Pancreas (tissue), 10 donors: ENCODE measurements around the gene CEBPB. TPM values are rescaled to one million over a fixed set of nuclear protein-coding genes. Genes with fewer than 3 reads are reported as not detected.

Experiments
- ATAC-seq, 4 donors: fragments of 200-7000 bp; cut with Tn5 transposase; one replicate each; pipeline versions ENCODE4 v1.8.0 to v1.9.1; 2020; ENCODE audit warnings: mild to moderate bottlenecking in 4 of 4, moderate library complexity in 4 of 4
- DNase-seq, 6 donors: peaks; one replicate each; pipeline ENCODE4 v3.0.0-alpha.2; 2020
- FAIRE-seq: peaks from 2 replicates; lab custom pipeline; 2012; peaks lifted over from hg19 to GRCh38; lab: Jason Lieb, UNC
- H3K27ac ChIP-seq, 4 donors: fragments of 200-600 bp; sonication (generic); 1 replicate in 3 of 4; 2 replicates in 1 of 4; pipeline versions ENCODE4 v1.5.0 to v1.8.0; 2020
- H3K27me3 ChIP-seq, 4 donors: fragments of 200-600 bp; one replicate each; pipeline ENCODE4 v1.8.0; 2021
- H3K36me3 ChIP-seq, 3 donors: fragments of 200-600 bp; sonication (generic) in 1 of 3; one replicate each; pipeline versions ENCODE4 v1.5.0 to v1.8.0; 2020 to 2021
- H3K4me1 ChIP-seq, 3 donors: fragments of 200-600 bp; one replicate each; pipeline ENCODE4 v1.8.0; 2021
- H3K4me3 ChIP-seq, 4 donors: fragments of 200-600 bp; sonication (generic) in 2 of 4; one replicate each; pipeline versions ENCODE4 v1.5.0 to v1.8.0; 2020 to 2021
- H3K9me3 ChIP-seq, 4 donors: fragments of 200-600 bp; one replicate each; pipeline ENCODE4 v1.8.0; 2021
- WGBS, 2 donors: extraction: QIAGEN DNeasy Blood & Tissue Kit; methylation state at CpG; one replicate each; pipeline ENCODE4 v1.1.7; 2013; 5-methylcytosine and 5-hydroxymethylcytosine counted together
- intact Hi-C, 3 donors: fragments of 100-400 bp; cut with DNase I; formaldehyde crosslinking; loops; one replicate each; pipeline versions ENCODE4 v1.11.1 to v1.14.2; 2022
- polyA plus RNA-seq, 2 donors: library from polyadenylated mRNA; stranded (reverse); fragments of 200-250 nt; gene quantifications; one replicate each; pipeline ENCODE4 v1.2.3, GENCODE V29; 2013
- total RNA-seq, 6 donors: library from RNA; stranded (reverse); fragmentation: NEBNext Ultra II Directional in 4 of 6; extraction: Animal tissue kit (Norgen Biotek cat#: 25700) in 4 of 6; gene quantifications; one replicate each; pipeline versions ENCODE4 v1.2.1 to v1.2.4, GENCODE V29; 2021 to 2023
- TF ChIP-seq, protein P1 (sequence below), 4 donors: fragments of 200-600 bp; sonication (generic) in 3 of 4; IDR thresholded peaks; one replicate each; pipeline versions ENCODE4 v1.5.0 to v1.8.0; 2021; ENCODE audit warnings: antibody characterized with exemption in 4 of 4
- donor health status: healthy with polysubstance abuse.
- donor health status: DM: no; HTN: no; CAD: no; lungs with moderate emphysema.
- donor health status: DM: no; HTN: no; CAD: no.
- donor health status: control.
- donor health status: control.
- donor health status: Bipolar disorder and iron deficiency.
- donor health status: DM: yes; HTN: yes; CAD: no.
- donor health status: DM: no; HTN: no; CAD: no.
- donor health status: DM: no; HTN: no; CAD: no.
- donor health status: DM: yes; HTN: yes; CAD: no.

Gene CEBPB
- total and polyA plus RNA-seq, 8 donors, result 10.9 to 83.4 (median 31.2) TPM

DNA sequence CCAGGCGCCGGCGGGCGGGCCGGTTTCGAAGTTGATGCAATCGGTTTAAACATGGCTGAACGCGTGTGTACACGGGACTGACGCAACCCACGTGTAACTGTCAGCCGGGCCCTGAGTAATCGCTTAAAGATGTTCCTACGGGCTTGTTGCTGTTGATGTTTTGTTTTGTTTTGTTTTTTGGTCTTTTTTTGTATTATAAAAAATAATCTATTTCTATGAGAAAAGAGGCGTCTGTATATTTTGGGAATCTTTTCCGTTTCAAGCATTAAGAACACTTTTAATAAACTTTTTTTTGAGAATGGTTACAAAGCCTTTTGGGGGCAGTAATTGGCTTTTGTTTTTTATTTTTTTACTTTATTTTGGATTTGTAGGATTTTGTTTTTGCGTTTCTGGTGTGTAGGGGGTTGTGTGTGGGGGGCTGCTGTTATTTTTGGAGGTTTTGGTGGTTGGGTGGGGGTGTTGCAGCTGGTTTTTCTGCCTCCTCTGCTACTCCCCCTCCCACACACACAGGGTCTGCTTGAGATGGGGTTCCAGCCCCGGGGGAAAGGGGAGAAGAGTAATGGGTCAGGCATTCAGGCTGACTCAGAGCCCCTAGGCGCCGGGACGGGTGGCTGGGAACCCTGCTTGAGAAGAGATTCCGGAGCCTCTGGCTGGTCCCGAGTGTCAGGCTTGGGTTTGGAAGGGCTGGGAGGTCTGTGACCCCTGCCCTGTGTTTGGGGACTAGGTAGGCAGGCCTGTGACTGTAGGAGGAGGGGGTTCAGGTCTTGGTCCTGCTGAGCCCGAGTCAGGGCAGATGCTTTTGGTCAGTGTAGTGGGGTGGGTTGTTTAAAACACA is 2.0 kb downstream of the CEBPB start:
- no peaks in the 10 kb centered on the region for H3K4me1 ChIP-seq
- WGBS, 2 donors, result 2 to 3% methylated on average over 25 of the region's 25 CpGs
- peak; percentile 49 to 66 (median 53) for ATAC-seq
- intact Hi-C loops, result loop anchor here in 1 of 3 donors (10.0 kb wide), 1 partner anchor 92 kb away; no protein-coding TSS in a partner anchor
- peaks cover 0 to 7% (median 0%) of the 10 kb centered on the region in 3 donors for H3K36me3 ChIP-seq
- TF ChIP-seq, protein P1, sequence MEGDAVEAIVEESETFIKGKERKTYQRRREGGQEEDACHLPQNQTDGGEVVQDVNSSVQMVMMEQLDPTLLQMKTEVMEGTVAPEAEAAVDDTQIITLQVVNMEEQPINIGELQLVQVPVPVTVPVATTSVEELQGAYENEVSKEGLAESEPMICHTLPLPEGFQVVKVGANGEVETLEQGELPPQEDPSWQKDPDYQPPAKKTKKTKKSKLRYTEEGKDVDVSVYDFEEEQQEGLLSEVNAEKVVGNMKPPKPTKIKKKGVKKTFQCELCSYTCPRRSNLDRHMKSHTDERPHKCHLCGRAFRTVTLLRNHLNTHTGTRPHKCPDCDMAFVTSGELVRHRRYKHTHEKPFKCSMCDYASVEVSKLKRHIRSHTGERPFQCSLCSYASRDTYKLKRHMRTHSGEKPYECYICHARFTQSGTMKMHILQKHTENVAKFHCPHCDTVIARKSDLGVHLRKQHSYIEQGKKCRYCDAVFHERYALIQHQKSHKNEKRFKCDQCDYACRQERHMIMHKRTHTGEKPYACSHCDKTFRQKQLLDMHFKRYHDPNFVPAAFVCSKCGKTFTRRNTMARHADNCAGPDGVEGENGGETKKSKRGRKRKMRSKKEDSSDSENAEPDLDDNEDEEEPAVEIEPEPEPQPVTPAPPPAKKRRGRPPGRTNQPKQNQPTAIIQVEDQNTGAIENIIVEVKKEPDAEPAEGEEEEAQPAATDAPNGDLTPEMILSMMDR (IDR thresholded peaks at IDR 0.05), result no peak
- H3K27ac ChIP-seq, result peak overlapping the region; percentile 95 to 100 (median 98)
- no peaks in the 10 kb centered on the region for H3K9me3 ChIP-seq
- no peaks in the 10 kb centered on the region for H3K27me3 ChIP-seq
- FAIRE-seq, result no peak
- DNase-seq, result peak; percentile 87 to 93 (median 90)
- H3K4me3 ChIP-seq, result peak overlapping the region; percentile 61 to 99 (median 94)

DNA sequence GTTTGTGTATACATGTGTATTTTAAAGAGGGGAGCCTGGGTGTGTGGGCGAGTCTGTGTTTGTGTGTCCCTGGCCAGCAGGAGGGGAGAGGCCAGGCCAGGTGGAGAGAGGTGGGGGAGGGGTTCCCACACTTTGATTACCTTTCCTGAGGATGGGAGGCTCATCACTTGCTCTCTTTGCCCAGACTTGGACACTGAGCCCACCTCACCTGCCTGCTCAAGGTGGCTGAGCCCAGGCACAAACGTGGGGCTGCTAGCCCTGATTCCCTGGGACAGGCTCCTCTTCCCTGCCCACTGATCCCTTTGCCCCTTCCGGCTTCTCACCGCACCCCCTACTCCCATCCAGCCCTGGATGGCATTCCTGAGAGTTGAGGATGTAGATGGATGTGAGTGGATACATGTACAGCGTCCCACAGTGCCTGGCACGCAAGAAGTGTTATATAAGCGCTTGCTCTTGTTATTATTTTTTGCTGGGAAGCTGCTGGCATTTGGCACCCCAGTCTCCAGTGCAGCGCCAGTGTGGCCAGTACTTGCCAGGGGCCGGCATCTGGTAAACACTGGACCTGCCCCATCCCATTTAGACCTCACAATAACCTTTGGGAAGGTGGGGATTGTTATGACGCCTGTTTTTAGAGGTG is 2.7 kb downstream of the CEBPB start:
- H3K4me3 ChIP-seq, result peak overlapping the region; percentile 61 to 99 (median 94)
- DNase-seq (peak in 3 of 6 donors; percentile 46 to 53 (median 50)), FAIRE-seq (no peak), ATAC-seq (peak in 1 of 4 donors; percentile 4)
- TF ChIP-seq, protein P1 (IDR thresholded peaks at IDR 0.05), result no peak
- H3K36me3 ChIP-seq, result peaks cover 0 to 7% (median 0%) of the 10 kb centered on the region in 3 donors
- intact Hi-C loops, result loop anchor here in 1 of 3 donors (10.0 kb wide), 1 partner anchor 91 kb away; no protein-coding TSS in a partner anchor
- no peaks in the 10 kb centered on the region for H3K27me3 ChIP-seq
- H3K4me1 ChIP-seq, result no peaks in the 10 kb centered on the region
- peak overlapping the region; percentile 95 to 100 (median 98) for H3K27ac ChIP-seq
- no peaks in the 10 kb centered on the region for H3K9me3 ChIP-seq
- WGBS, 2 donors, result 11 to 21% methylated on average over 10 of the region's 10 CpGs

DNA sequence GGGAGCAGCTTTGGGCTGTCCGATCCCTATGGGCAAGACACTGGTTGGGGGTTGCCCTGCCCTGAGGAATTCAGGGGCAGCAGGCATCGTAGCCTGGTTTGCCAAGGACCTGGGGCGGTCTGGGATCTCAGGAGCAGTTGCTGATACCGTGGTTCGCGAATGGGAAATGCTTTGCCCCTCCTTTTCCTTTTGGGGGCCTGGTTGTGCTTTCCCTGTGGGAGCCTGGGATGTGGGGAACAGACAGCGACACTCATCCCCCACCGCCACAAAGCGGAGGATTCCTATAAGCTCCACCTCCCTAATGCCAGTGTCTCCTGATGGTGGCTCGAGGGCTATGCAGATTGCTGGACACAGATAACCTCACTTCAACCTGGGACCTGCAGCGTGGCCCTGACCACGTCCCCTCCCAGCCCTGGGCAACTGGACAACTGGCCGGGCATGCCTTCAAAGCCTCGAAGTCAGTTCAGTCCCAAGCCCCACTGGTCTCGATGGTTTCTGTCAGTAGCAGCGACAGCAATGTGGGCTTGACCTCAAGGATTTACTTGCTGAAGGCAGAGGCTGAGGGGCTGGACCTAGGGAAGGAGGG is 3.3 kb downstream of the CEBPB start:
- Histone ChIP-seq H3K27ac (peak overlapping the region in 3 of 4 donors; percentile 95 to 100 (median 99)), H3K27me3 (no peaks in the 10 kb centered on the region), H3K4me3 (peak overlapping the region; percentile 61 to 99 (median 94)), H3K36me3 (peaks cover 0 to 7% (median 0%) of the 10 kb centered on the region in 3 donors), H3K9me3 (no peaks in the 10 kb centered on the region), H3K4me1 (no peaks in the 10 kb centered on the region)
- FAIRE-seq (no peak), DNase-seq (peak in 2 of 6 donors; percentile 47 to 52), ATAC-seq (no peak)
- intact Hi-C loops, result loop anchor here in 1 of 3 donors (10.0 kb wide), 1 partner anchor 91 kb away; no protein-coding TSS in a partner anchor
- WGBS, 2 donors, result 29 to 33% methylated on average over 16 of the region's 16 CpGs
- TF ChIP-seq, protein P1 (IDR thresholded peaks at IDR 0.05), result no peak

DNA sequence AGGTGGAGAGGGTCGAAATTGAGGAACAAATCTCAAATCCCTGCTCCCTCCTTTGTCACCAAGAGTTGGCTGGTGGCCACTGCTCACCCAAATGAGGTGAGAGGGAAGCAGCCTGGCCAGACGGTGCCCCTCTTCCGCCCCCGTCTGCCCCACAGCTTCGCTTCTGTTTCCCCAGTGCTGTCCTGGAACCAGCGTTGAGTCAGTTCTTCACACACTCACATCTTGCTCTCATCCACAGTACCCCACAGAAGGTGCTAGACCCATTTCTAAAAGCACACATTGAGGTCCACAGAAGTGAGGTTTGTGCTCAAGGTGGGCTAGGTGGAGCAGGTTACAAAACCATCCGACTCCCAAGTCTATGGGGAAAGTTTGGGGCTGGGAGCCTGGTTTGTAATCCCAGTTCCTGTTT is 3.8 kb downstream of the CEBPB start:
- H3K27ac ChIP-seq, result peak overlapping the region in 2 of 4 donors; percentile 95 to 99
- H3K4me1 ChIP-seq, result no peaks in the 10 kb centered on the region
- TF ChIP-seq, protein P1 (IDR thresholded peaks at IDR 0.05), result no peak
- intact Hi-C loops, result loop anchor here in 1 of 3 donors (10.0 kb wide), 1 partner anchor 90 kb away; no protein-coding TSS in a partner anchor
- WGBS, 2 donors, result 68 to 72% methylated on average over 7 of the region's 7 CpGs
- peak in 1 of 6 donors; percentile 56 for DNase-seq
- no peaks in the 10 kb centered on the region for H3K27me3 ChIP-seq
- no peak for FAIRE-seq
- H3K36me3 ChIP-seq, result peaks cover 0 to 7% (median 0%) of the 10 kb centered on the region in 3 donors
- no peak for ATAC-seq
- H3K4me3 ChIP-seq, result peak overlapping the region in 2 of 4 donors; percentile 90 to 99
- H3K9me3 ChIP-seq, result no peaks in the 10 kb centered on the region
